Stimulated activated CD4-positive, alpha-beta T cell treated with anti-CD3 and anti-CD28 coated beads, Interleukin-4, amount 100 ng/mL, for 48 hours (primary cell): ENCODE results near the gene IFITM2.
"Not testable (repeated sequence)": the region's sequence is repeated elsewhere in the genome, so short reads cannot be mapped to it uniquely, and the experiment has no call there.

ENCODE experiments used
- DNase-seq, 2 donors: peaks; one replicate each; pipeline ENCODE4 v3.0.0-alpha.2; 2020; ENCODE audit warnings: low read depth in 2 of 2

IFITM2 gene

GRCh38 chr11:308740-309665 is 1.4 kb downstream of the IFITM2 start:
- DNase-seq = not testable (repeated sequence)

- DNase-seq = not testable (repeated sequence)
Measured at GRCh38 chr11:309979-310572, 2.5 kb downstream of the IFITM2 start.

- not testable (repeated sequence) for DNase-seq
Measured at GRCh38 chr11:311013-311748, 3.6 kb downstream of the IFITM2 start.

GRCh38 chr11:312092-312816 is 4.6 kb downstream of the IFITM2 start:
- no peak for DNase-seq

GRCh38 chr11:313304-313786 is 5.7 kb downstream of the IFITM2 start:
- no peak for DNase-seq

GRCh38 chr11:313787-314553 is 6.4 kb downstream of the IFITM2 start, which contains the start of gene IFITM1:
Gene IFITM1 (plus strand): TSS chr11:314040. CDS start chr11:314171, 131 bp downstream.
- DNase-seq = no peak

GRCh38 chr11:314554-314875 is 6.9 kb downstream of the IFITM2 start:
- DNase-seq = not testable (repeated sequence)

GRCh38 chr11:315051-315481 is 7.5 kb downstream of the IFITM2 start:
- no peak for DNase-seq

- no peak for DNase-seq
Measured at GRCh38 chr11:315516-315994, 7.9 kb downstream of the IFITM2 start.

GRCh38 chr11:316031-316701 is 8.6 kb downstream of the IFITM2 start:
- DNase-seq = no peak

- DNase-seq = no peak
Measured at GRCh38 chr11:316891-317301, 9.3 kb downstream of the IFITM2 start.

- not testable (repeated sequence) for DNase-seq
Measured at GRCh38 chr11:317668-318404, 10.2 kb downstream of the IFITM2 start.

- not testable (repeated sequence) for DNase-seq
Measured at GRCh38 chr11:318405-319120, 10.9 kb downstream of the IFITM2 start.

GRCh38 chr11:319121-319887 is 11.7 kb downstream of the IFITM2 start:
- not testable (repeated sequence) for DNase-seq

- not testable (repeated sequence) for DNase-seq
Measured at GRCh38 chr11:319888-320273, 12.3 kb downstream of the IFITM2 start.

GRCh38 chr11:324156-324555 is 16.5 kb downstream of the IFITM2 start:
- DNase-seq = no peak

- not testable (repeated sequence) for DNase-seq
Measured at GRCh38 chr11:324593-325517, 17.2 kb downstream of the IFITM2 start.
